GM23338 (cell line): ENCODE results near the gene OAS1. TPM values are rescaled to one million over a fixed set of nuclear protein-coding genes. Genes with fewer than 3 reads are reported as not detected.

Experiments
- ATAC-seq: fragments of 200-7000 bp; cut with Tn5 transposase; 3 replicates; pipeline ENCODE4 v1.9.1; 2020
- DNase-seq: peaks from one replicate; pipeline ENCODE4 v3.0.0-alpha.2; 2015; ENCODE audit warnings: low spot score
- H2AFZ ChIP-seq: fragments of 200-600 bp; sonication (generic); 2 replicates; pipeline ENCODE4 v1.8.0; 2016; ENCODE audit warnings: antibody characterized with exemption, mild to moderate bottlenecking, moderate library complexity
- H3F3A ChIP-seq: fragments of 200-600 bp; sonication (generic); replicated peaks from 2 replicates; pipeline ENCODE4 v1.8.0; 2017; ENCODE audit warnings: antibody characterized with exemption, mixed run types, low read depth
- H3K27ac ChIP-seq: fragments of 200-600 bp; sonication (generic); 2 replicates; pipeline ENCODE4 v1.6.1; 2016; ENCODE audit warnings: low read depth
- H3K27me3 ChIP-seq: fragments of 200-600 bp; sonication (generic); 2 replicates; pipeline ENCODE4 v1.8.0; 2016; ENCODE audit warnings: mild to moderate bottlenecking, mixed run types, moderate library complexity; ENCODE audit not compliant: insufficient read depth
- H3K36me3 ChIP-seq: fragments of 200-600 bp; sonication (generic); 2 replicates; pipeline ENCODE4 v1.8.0; 2016; ENCODE audit warnings: mild to moderate bottlenecking; ENCODE audit not compliant: insufficient read depth
- H3K4me1 ChIP-seq: fragments of 200-600 bp; sonication (generic); 2 replicates; pipeline ENCODE4 v1.8.0; 2016; ENCODE audit warnings: mild to moderate bottlenecking, moderate library complexity; ENCODE audit not compliant: insufficient read depth
- H3K4me2 ChIP-seq: fragments of 200-600 bp; sonication (generic); 2 replicates; pipeline ENCODE4 v1.7.1; 2017; ENCODE audit warnings: mixed run types
- H3K4me3 ChIP-seq: fragments of 200-600 bp; sonication (generic); 2 replicates; pipeline ENCODE4 v1.6.1; 2016; ENCODE audit warnings: mixed run types
- H3K79me2 ChIP-seq: fragments of 200-600 bp; sonication (generic); replicated peaks from 2 replicates; pipeline ENCODE4 v1.8.0; 2017; ENCODE audit warnings: mild to moderate bottlenecking; ENCODE audit not compliant: insufficient read depth
- H3K9me2 ChIP-seq: fragments of 200-600 bp; sonication (generic); 2 replicates; pipeline ENCODE4 v1.8.0; 2017; ENCODE audit not compliant: insufficient read depth
- H4K20me1 ChIP-seq: fragments of 200-600 bp; sonication (generic); replicated peaks from 2 replicates; pipeline ENCODE4 v1.8.0; 2017; ENCODE audit warnings: mild to moderate bottlenecking; ENCODE audit not compliant: insufficient read depth
- H3K27ac Mint-ChIP-seq: 2 replicates; pipeline ENCODE4 v1.8.0; 2020; ENCODE audit warnings: inconsistent platforms, mild to moderate bottlenecking, moderate library complexity, mixed read lengths
- H3K27me3 Mint-ChIP-seq: 3 replicates; pipeline ENCODE4 v1.8.0; 2022; ENCODE audit warnings: low read depth, mild to moderate bottlenecking, moderate library complexity, mixed read lengths, inconsistent platforms; ENCODE audit not compliant: insufficient read depth, poor library complexity
- H3K36me3 Mint-ChIP-seq: 3 replicates; pipeline ENCODE4 v1.8.0; 2021; ENCODE audit warnings: low read depth, mild to moderate bottlenecking, inconsistent platforms, moderate library complexity, mixed read lengths
- H3K4me1 Mint-ChIP-seq: 3 replicates; pipeline ENCODE4 v1.8.0; 2020; ENCODE audit warnings: mild to moderate bottlenecking, inconsistent platforms, mixed read lengths
- H3K4me3 Mint-ChIP-seq: 3 replicates; pipeline ENCODE4 v1.8.0; 2021; ENCODE audit warnings: moderate library complexity, mild to moderate bottlenecking, inconsistent platforms, mixed read lengths
- H3K9me3 Mint-ChIP-seq: 3 replicates; pipeline ENCODE4 v1.8.0; 2020; ENCODE audit warnings: moderate library complexity, mild to moderate bottlenecking, inconsistent platforms, mixed read lengths
- CREB1 ChIP-seq: fragments of 250-450 bp; sonication (Bioruptor Pico); IDR thresholded peaks from 2 replicates; pipeline ENCODE4 v1.5.0; 2020; ENCODE audit warnings: low read depth, mild to moderate bottlenecking, moderate library complexity
- ETS1 ChIP-seq: IDR thresholded peaks from 2 replicates; pipeline ENCODE4 v1.6.1; 2016; ENCODE audit warnings: antibody characterized with exemption
- EZH2 ChIP-seq: fragments of 200-600 bp; sonication (generic); IDR thresholded peaks from one replicate; pipeline ENCODE4 v1.8.0; 2017; ENCODE audit warnings: antibody characterized with exemption, mild to moderate bottlenecking, low read depth; ENCODE audit not compliant: unreplicated experiment
- EZH2phosphoT487 ChIP-seq: fragments of 200-600 bp; sonication (generic); IDR thresholded peaks from one replicate; pipeline ENCODE4 v1.8.1; 2018; ENCODE audit warnings: antibody characterized with exemption; ENCODE audit not compliant: unreplicated experiment
- POLR2AphosphoS5 ChIP-seq: IDR thresholded peaks from 2 replicates; pipeline ENCODE4 v1.6.1; 2016; ENCODE audit warnings: antibody characterized with exemption, low read depth
- REST ChIP-seq: IDR thresholded peaks from one replicate; pipeline ENCODE4 v1.6.1; 2018; ENCODE audit warnings: antibody characterized with exemption; ENCODE audit not compliant: unreplicated experiment
- STAT1 ChIP-seq: IDR thresholded peaks from one replicate; pipeline ENCODE4 v1.6.1; 2016; ENCODE audit warnings: antibody characterized with exemption; ENCODE audit not compliant: unreplicated experiment
- ZNF114 ChIP-seq: fragments of 250-450 bp; sonication (Bioruptor Pico); IDR thresholded peaks from 2 replicates; pipeline ENCODE4 v1.5.0; 2020; ENCODE audit warnings: mild to moderate bottlenecking, moderate library complexity
- ZNF331 ChIP-seq: fragments of 250-450 bp; sonication (Bioruptor Pico); IDR thresholded peaks from 2 replicates; pipeline ENCODE4 v1.5.0; 2020; ENCODE audit warnings: low read depth, mild to moderate bottlenecking, moderate library complexity
- ZNF462 ChIP-seq: fragments of 250-450 bp; sonication (Bioruptor Pico); IDR thresholded peaks from 2 replicates; pipeline ENCODE4 v1.5.0; 2020; ENCODE audit warnings: mild to moderate bottlenecking, moderate library complexity
- polyA plus RNA-seq: library from polyadenylated mRNA; unstranded; fragments of >200 nt; fragmentation: Nextera tagmentation; extraction: Ambion mirVana; gene quantifications from 2 replicates; pipeline ENCODE4 v1.2.1, GENCODE V29; 2016
- total RNA-seq: library from RNA; depleted of rRNA; stranded (reverse); fragments of >200 nt; shearing (Covaris generic); gene quantifications from 2 replicates; pipeline ENCODE4 v1.2.3, GENCODE V29; 2014

OAS1 gene
- total and polyA plus RNA-seq, 2 experiments from 2014 or later, result not detected

- Mint-ChIP-seq H3K9me3 (no peaks in the 10 kb centered on the region), H3K27me3 (peaks cover 18% of the 10 kb centered on the region), H3K4me1 (peaks cover 11% of the 10 kb centered on the region), H3K27ac (no peak overlapping the region), H3K4me3 (no peak overlapping the region), H3K36me3 (no peaks in the 10 kb centered on the region)
- Histone ChIP-seq H3K79me2 (no peaks in the 10 kb centered on the region), H3K27ac (no peak overlapping the region), H3K36me3 (no peaks in the 10 kb centered on the region), H3F3A (no peaks in the 10 kb centered on the region), H3K4me1 (no peaks in the 10 kb centered on the region), H2AFZ (no peak overlapping the region), H3K9me2 (no peaks in the 10 kb centered on the region), H3K4me2 (no peak overlapping the region), H3K4me3 (no peak overlapping the region), H3K27me3 (peaks cover 22% of the 10 kb centered on the region), H4K20me1 (no peaks in the 10 kb centered on the region)
- TF ChIP-seq REST, result no peak
- no peak for TF ChIP-seq ETS1
- no peak for TF ChIP-seq POLR2AphosphoS5
- no peak for TF ChIP-seq STAT1
- no peak for TF ChIP-seq ZNF331
- TF ChIP-seq CREB1, result no peak
- TF ChIP-seq EZH2phosphoT487, result no peak
- no peak for TF ChIP-seq ZNF114
- no peak for TF ChIP-seq ZNF462 (CRISPR knock-in tag)
- TF ChIP-seq EZH2, result no peak
- no peak for ATAC-seq
- DNase-seq, result no peak
Observed at GRCh38 chr12:112936927-112937326, 30.2 kb downstream of the OAS1 start.
